ENCODE data around the gene RNGTT. TPM values are rescaled to one million over a fixed set of nuclear protein-coding genes. Genes with fewer than 3 reads are reported as not detected.
"Not testable (repeated sequence)": the region's sequence is repeated elsewhere in the genome, so short reads cannot be mapped to it uniquely, and the experiment has no call there.

RNGTT gene
- total and polyA plus RNA-seq, 2 experiments from 2014 or later, result 7.4 to 15.6 TPM

DNA sequence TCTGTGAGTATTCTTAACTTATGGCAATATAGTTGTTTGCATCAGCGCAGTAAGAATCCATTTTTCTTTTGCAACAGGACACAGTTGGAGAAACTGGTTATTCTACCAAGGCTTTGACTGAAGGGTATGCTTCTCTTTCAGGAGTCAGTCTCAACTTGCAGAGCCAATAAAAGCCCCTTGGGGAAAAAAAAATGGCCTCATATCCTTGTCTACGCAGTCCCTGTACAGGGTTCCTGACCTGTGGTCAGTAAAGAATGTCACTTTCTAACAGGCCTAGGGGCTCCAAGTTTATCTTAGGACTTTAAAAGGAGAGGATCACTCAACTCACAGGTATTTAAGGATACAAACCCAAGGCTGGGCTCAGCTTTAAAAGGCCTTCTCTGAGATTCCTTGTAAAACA lies 6.9 kb upstream of the RNGTT start:
- TF ChIP-seq EZH2 (IDR thresholded peaks at IDR 0.05; ENCODE audit: borderline replicate concordance) (no peak), EZH2phosphoT487 (IDR thresholded peaks at IDR 0.05; ENCODE audit: low read depth, severe bottlenecking, unreplicated experiment) (no peak)
- TF ChIP-seq, protein P1, sequence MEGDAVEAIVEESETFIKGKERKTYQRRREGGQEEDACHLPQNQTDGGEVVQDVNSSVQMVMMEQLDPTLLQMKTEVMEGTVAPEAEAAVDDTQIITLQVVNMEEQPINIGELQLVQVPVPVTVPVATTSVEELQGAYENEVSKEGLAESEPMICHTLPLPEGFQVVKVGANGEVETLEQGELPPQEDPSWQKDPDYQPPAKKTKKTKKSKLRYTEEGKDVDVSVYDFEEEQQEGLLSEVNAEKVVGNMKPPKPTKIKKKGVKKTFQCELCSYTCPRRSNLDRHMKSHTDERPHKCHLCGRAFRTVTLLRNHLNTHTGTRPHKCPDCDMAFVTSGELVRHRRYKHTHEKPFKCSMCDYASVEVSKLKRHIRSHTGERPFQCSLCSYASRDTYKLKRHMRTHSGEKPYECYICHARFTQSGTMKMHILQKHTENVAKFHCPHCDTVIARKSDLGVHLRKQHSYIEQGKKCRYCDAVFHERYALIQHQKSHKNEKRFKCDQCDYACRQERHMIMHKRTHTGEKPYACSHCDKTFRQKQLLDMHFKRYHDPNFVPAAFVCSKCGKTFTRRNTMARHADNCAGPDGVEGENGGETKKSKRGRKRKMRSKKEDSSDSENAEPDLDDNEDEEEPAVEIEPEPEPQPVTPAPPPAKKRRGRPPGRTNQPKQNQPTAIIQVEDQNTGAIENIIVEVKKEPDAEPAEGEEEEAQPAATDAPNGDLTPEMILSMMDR (IDR thresholded peaks at IDR 0.05; ENCODE audit: poor library complexity), result no peak
- Histone ChIP-seq H3K27me3 (no peaks in the 10 kb centered on the region), H4K20me1 (ENCODE audit: insufficient read depth, poor library complexity, severe bottlenecking) (no peaks in the 10 kb centered on the region), H3K4me2 (no peak overlapping the region), H3K79me2 (no peaks in the 10 kb centered on the region), H3K9me2 (replicated peaks; ENCODE audit: insufficient read depth) (no peaks in the 10 kb centered on the region), H3K36me3 (replicated peaks; ENCODE audit: insufficient read depth, low read depth) (peaks cover 4% of the 10 kb centered on the region), H3K4me1 (ENCODE audit: insufficient read depth) (no peaks in the 10 kb centered on the region), H3K4me3 (no peak overlapping the region), H2AFZ (no peak overlapping the region), H3K9me3 (ENCODE audit: low read depth) (peaks cover 3% of the 10 kb centered on the region), H3K27ac (no peak overlapping the region)
- DNase-seq (ENCODE audit: low spot score), result no peak
- 87% methylated on average over 2 of the region's 2 CpGs for WGBS (ENCODE audit: low lambda C conversion rate, missing lambda C conversion rate)

GRCh38 chr6:88969255-88969654 lies 5.8 kb upstream of the RNGTT start:
- H3K4me1 ChIP-seq (ENCODE audit: insufficient read depth); H2AFZ ChIP-seq; DNase-seq (ENCODE audit: low spot score); H3K36me3 ChIP-seq (replicated peaks; ENCODE audit: insufficient read depth, low read depth); H3K4me3 ChIP-seq; H3K27me3 ChIP-seq; H3K27ac ChIP-seq; H3K9me3 ChIP-seq (ENCODE audit: low read depth); H3K4me2 ChIP-seq; H3K9me2 ChIP-seq (replicated peaks; ENCODE audit: insufficient read depth); H4K20me1 ChIP-seq (ENCODE audit: insufficient read depth, poor library complexity, severe bottlenecking); H3K79me2 ChIP-seq: not testable (repeated sequence)
- WGBS (ENCODE audit: low lambda C conversion rate, missing lambda C conversion rate), result 87% methylated on average over 2 of the region's 2 CpGs

DNA sequence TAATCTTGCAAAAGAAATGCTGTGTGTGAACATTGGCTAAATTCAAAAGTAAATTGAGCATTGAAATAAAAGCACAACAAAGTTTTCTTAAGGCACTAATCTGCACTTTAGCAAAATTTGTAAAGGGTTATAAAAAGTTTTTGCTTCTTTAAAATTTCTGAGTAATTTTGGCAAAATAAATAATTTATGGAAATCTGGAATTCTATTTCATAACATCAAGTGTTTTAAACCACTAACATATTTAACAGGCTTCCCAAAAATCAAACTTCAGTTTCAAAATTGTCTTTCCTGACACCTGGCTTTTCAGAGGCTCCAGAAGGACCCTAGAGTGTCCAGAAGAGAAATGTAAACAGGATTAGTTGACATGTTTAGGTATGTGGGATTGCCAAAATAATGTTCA lies 4.5 kb upstream of the RNGTT start:
- Histone ChIP-seq H3K36me3 (replicated peaks; ENCODE audit: insufficient read depth, low read depth) (peaks cover 4% of the 10 kb centered on the region), H3K9me2 (replicated peaks; ENCODE audit: insufficient read depth) (no peaks in the 10 kb centered on the region), H3K9me3 (ENCODE audit: low read depth) (peaks cover 3% of the 10 kb centered on the region), H4K20me1 (ENCODE audit: insufficient read depth, poor library complexity, severe bottlenecking) (no peaks in the 10 kb centered on the region), H3K79me2 (peaks cover 2% of the 10 kb centered on the region), H3K27ac (no peak overlapping the region), H3K4me1 (ENCODE audit: insufficient read depth) (peaks cover 7% of the 10 kb centered on the region), H3K4me2 (no peak overlapping the region), H3K4me3 (no peak overlapping the region), H2AFZ (no peak overlapping the region), H3K27me3 (no peaks in the 10 kb centered on the region)
- DNase-seq (ENCODE audit: low spot score), result no peak
- TF ChIP-seq EZH2phosphoT487 (IDR thresholded peaks at IDR 0.05; ENCODE audit: low read depth, severe bottlenecking, unreplicated experiment) (no peak), EZH2 (IDR thresholded peaks at IDR 0.05; ENCODE audit: borderline replicate concordance) (no peak)
- TF ChIP-seq, protein P1 (IDR thresholded peaks at IDR 0.05; ENCODE audit: poor library complexity), result no peak

DNA sequence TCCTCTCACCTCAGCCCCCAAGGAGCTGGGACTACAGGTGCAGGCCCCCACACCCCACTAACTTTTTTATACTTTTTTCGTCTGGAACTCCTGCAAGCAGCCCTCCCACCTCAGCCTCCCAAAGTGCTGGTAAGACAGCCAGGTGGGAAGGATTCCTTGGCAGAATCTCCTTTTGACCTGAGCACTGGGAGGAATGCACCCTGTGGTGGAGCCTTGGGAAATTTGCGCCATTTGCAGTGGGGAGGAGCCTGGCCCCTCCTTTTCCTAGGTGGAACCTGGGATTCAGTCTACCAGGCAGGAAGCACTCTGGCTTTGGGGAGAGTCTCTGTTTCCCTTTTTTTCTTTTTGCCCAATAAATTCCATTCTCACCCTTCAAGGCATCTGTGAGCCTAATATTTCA lies 2.3 kb upstream of the RNGTT start:
- TF ChIP-seq EZH2 (IDR thresholded peaks at IDR 0.05; ENCODE audit: borderline replicate concordance) (no peak), EZH2phosphoT487 (IDR thresholded peaks at IDR 0.05; ENCODE audit: low read depth, severe bottlenecking, unreplicated experiment) (no peak)
- TF ChIP-seq, protein P1 (IDR thresholded peaks at IDR 0.05; ENCODE audit: poor library complexity), result no peak
- H3K4me2 ChIP-seq, result no peak overlapping the region
- peaks cover 4% of the 10 kb centered on the region for H3K36me3 ChIP-seq (replicated peaks; ENCODE audit: insufficient read depth, low read depth)
- H3K9me3 ChIP-seq (ENCODE audit: low read depth), result peaks cover 3% of the 10 kb centered on the region
- H3K4me3 ChIP-seq, result no peak overlapping the region
- peaks cover 24% of the 10 kb centered on the region for H3K79me2 ChIP-seq
- H4K20me1 ChIP-seq (ENCODE audit: insufficient read depth, poor library complexity, severe bottlenecking), result no peaks in the 10 kb centered on the region
- no peak overlapping the region for H3K27ac ChIP-seq
- no peaks in the 10 kb centered on the region for H3K9me2 ChIP-seq (replicated peaks; ENCODE audit: insufficient read depth)
- DNase-seq (ENCODE audit: low spot score), result no peak
- 84% methylated on average over 2 of the region's 2 CpGs for WGBS (ENCODE audit: low lambda C conversion rate, missing lambda C conversion rate)
- peaks cover 7% of the 10 kb centered on the region for H3K4me1 ChIP-seq (ENCODE audit: insufficient read depth)
- no peak overlapping the region for H2AFZ ChIP-seq
- no peaks in the 10 kb centered on the region for H3K27me3 ChIP-seq

All from hepatocyte (in vitro differentiated cells).